Right atrium auricular region (tissue), 2 donors: ENCODE results near the gene RASGEF1C. TPM values are rescaled to one million over a fixed set of nuclear protein-coding genes. Genes with fewer than 3 reads are reported as not detected.
A peak's percentile ranks its signal among the peaks of the same experiment; 100 is the strongest.

ENCODE experiments used
- DNase-seq: peaks from one replicate; pipeline ENCODE4 v3.0.0-alpha.2; 2019; ENCODE audit warnings: low spot score
- H3K27ac ChIP-seq, 2 donors: fragments of 200-600 bp; sonication (generic); 1 replicate in 1 of 2; 2 replicates in 1 of 2; pipeline ENCODE4 v1.5.1; 2016 to 2019
- H3K27me3 ChIP-seq, 2 donors: fragments of 200-600 bp; sonication (generic); one replicate each; pipeline versions ENCODE4 v1.5.1 to v1.6.0; 2017 to 2019
- H3K36me3 ChIP-seq: fragments of 200-600 bp; sonication (generic); one replicate; pipeline ENCODE4 v1.5.1; 2016
- H3K4me1 ChIP-seq, 2 donors: fragments of 200-600 bp; sonication (generic); one replicate each; pipeline versions ENCODE4 v1.5.1 to v1.6.0; 2017 to 2019
- H3K4me3 ChIP-seq, 2 donors: fragments of 200-600 bp; sonication (generic); 1 replicate in 1 of 2; 2 replicates in 1 of 2; pipeline ENCODE4 v1.5.1; 2017 to 2019; ENCODE audit warnings: mild to moderate bottlenecking in 1 of 2, moderate library complexity in 1 of 2
- H3K9me3 ChIP-seq, 2 donors: fragments of 200-600 bp; sonication (generic); one replicate each; pipeline ENCODE4 v1.5.1; 2019
- CTCF ChIP-seq, 2 donors: fragments of 200-600 bp; sonication (generic); IDR thresholded peaks; one replicate each; pipeline ENCODE4 v1.5.1; 2019; ENCODE audit warnings: antibody characterized with exemption in 2 of 2
- total RNA-seq, 2 donors: library from RNA; depleted of rRNA; stranded (reverse); fragments of >200 nt; gene quantifications; one replicate each; pipeline ENCODE4 v1.1.0, GENCODE V29; 2016

RASGEF1C gene
- total RNA-seq, 2 donors from 2014 or later: 0.55 to 0.67 TPM

GRCh38 chr5:180141068-180141660, 67.8 kb downstream of the RASGEF1C start:
- DNase-seq: peak; percentile 32
- H3K4me3 ChIP-seq: no peak overlapping the region
- no peaks in the 10 kb centered on the region for H3K36me3 ChIP-seq
- peaks cover 0 to 1% of the 10 kb centered on the region in 2 donors for H3K9me3 ChIP-seq
- H3K4me1 ChIP-seq: no peaks in the 10 kb centered on the region
- no peaks in the 10 kb centered on the region for H3K27me3 ChIP-seq
- H3K27ac ChIP-seq: no peak overlapping the region
- TF ChIP-seq CTCF (IDR thresholded peaks at IDR 0.05): no peak

GRCh38 chr5:180140571-180140970, 68.4 kb downstream of the RASGEF1C start:
- H3K4me3 ChIP-seq: no peak overlapping the region
- peak; percentile 43 for DNase-seq
- no peak for TF ChIP-seq CTCF (IDR thresholded peaks at IDR 0.05)
- H3K27ac ChIP-seq: no peak overlapping the region
- H3K9me3 ChIP-seq: no peaks in the 10 kb centered on the region
- H3K27me3 ChIP-seq: no peaks in the 10 kb centered on the region
- H3K36me3 ChIP-seq: no peaks in the 10 kb centered on the region
- no peaks in the 10 kb centered on the region for H3K4me1 ChIP-seq

GRCh38 chr5:180140079-180140554, 68.9 kb downstream of the RASGEF1C start:
- Histone ChIP-seq H3K9me3 (no peaks in the 10 kb centered on the region), H3K27ac (no peak overlapping the region), H3K4me3 (no peak overlapping the region), H3K36me3 (no peaks in the 10 kb centered on the region), H3K4me1 (no peaks in the 10 kb centered on the region), H3K27me3 (no peaks in the 10 kb centered on the region)
- peak; percentile 13 for DNase-seq
- TF ChIP-seq CTCF (IDR thresholded peaks at IDR 0.05): no peak

GRCh38 chr5:180139731-180140055, 69.3 kb downstream of the RASGEF1C start:
- no peaks in the 10 kb centered on the region for H3K27me3 ChIP-seq
- H3K4me3 ChIP-seq: no peak overlapping the region
- TF ChIP-seq CTCF (IDR thresholded peaks at IDR 0.05): no peak
- H3K36me3 ChIP-seq: no peaks in the 10 kb centered on the region
- DNase-seq: peak; percentile 44
- H3K9me3 ChIP-seq: no peaks in the 10 kb centered on the region
- no peak overlapping the region for H3K27ac ChIP-seq
- no peaks in the 10 kb centered on the region for H3K4me1 ChIP-seq

- H3K4me3 ChIP-seq: no peak overlapping the region
- no peak overlapping the region for H3K27ac ChIP-seq
- DNase-seq: peak; percentile 48
- no peaks in the 10 kb centered on the region for H3K9me3 ChIP-seq
- no peaks in the 10 kb centered on the region for H3K36me3 ChIP-seq
- no peak for TF ChIP-seq CTCF (IDR thresholded peaks at IDR 0.05)
- no peaks in the 10 kb centered on the region for H3K27me3 ChIP-seq
- H3K4me1 ChIP-seq: no peaks in the 10 kb centered on the region
Measured at GRCh38 chr5:180138976-180139730, 69.9 kb downstream of the RASGEF1C start.
